GM19463 (cell line): ENCODE results near the gene SULT2B1.

Source experiments
- ATAC-seq: cut with Tn5 transposase; IDR thresholded peaks from one replicate; pipeline ENCODE4 v1.9.1; 2021; ENCODE audit warnings: mild to moderate bottlenecking, moderate library complexity; ENCODE audit not compliant: unreplicated experiment

The SULT2B1 gene

DNA sequence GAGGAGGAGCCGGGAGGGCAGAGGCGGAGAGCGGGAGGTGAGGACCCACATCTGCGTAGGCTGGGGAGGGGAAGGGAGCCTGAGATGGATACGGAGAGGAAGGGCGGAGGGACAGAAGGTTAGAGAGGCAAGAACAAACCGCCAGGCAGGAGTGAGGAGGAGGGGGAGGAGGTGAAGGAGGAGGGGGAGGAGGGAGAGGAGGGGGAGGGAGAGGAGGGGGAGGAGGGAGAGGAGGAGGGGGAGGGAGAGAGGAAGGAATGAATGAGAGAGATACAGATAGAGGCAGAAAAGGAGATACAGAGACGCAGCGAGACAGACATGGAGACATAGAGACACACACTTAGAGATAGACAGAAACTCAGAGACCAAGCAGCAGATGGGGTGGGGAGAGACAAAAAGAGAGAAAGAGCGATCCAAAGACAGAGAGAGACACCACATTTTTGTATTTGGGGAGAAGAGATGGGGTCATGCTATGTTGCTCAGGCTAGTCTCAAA lies 94.8 kb downstream of the SULT2B1 start:
- ATAC-seq, result no peak

DNA sequence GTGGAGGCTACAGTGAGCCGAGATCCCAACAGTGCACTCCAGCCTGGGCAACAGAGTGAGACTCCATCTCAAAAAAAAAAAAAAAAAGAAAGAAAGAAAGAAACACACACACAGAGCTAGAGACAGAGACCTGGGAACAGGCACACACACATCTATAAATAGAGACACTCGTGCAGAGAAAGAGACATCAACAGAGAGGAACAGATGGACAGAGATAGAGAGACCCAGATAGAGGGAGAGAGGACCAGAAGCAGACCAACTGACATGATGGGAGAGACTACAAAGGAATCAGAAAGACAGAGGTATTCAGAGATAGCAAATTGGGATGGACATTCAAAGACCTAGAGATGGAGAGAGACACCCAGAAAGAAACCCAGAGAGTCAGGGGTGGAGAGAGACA lies 96.2 kb downstream of the SULT2B1 start:
- no peak for ATAC-seq
